A549 (cell line): ENCODE measurements around the gene FAF1.

ENCODE experiments used
- CBX2 ChIP-seq: fragments of 200-600 bp; sonication (generic); IDR thresholded peaks from 2 replicates; pipeline ENCODE4 v1.6.1; 2016; ENCODE audit warnings: low read depth, mild to moderate bottlenecking, borderline replicate concordance
- CEBPB ChIP-seq, 2 experiments: fragments of >200 bp in 1 of 2; sonication (Bioruptor Twin) in 1 of 2; formaldehyde crosslinking in 1 of 2; IDR thresholded peaks; 2 replicates each; pipeline ENCODE4 v1.6.1; 2012 to 2016
- CTCF ChIP-seq: fragments of >200 bp; sonication (Bioruptor Twin); formaldehyde crosslinking; IDR thresholded peaks from 3 replicates; pipeline ENCODE4 v1.5.1; 2016
- ELK1 ChIP-seq: fragments of 150-350 bp; IDR thresholded peaks from 2 replicates; pipeline ENCODE4 v1.6.1; 2014; ENCODE audit warnings: low read depth, mild to moderate bottlenecking, low read length
- EP300 ChIP-seq, 2 experiments: fragments of >200 bp; sonication (Bioruptor Twin); formaldehyde crosslinking; IDR thresholded peaks; 2 replicates in 1 of 2; 3 replicates in 1 of 2; pipeline ENCODE4 v1.6.1; 2016 to 2017
- HOXB5 ChIP-seq: fragments of 250-450 bp; sonication (Bioruptor Pico); IDR thresholded peaks from 2 replicates; pipeline ENCODE4 v1.5.0; 2020; ENCODE audit warnings: mild to moderate bottlenecking, moderate library complexity
- JUNB ChIP-seq: fragments of >200 bp; sonication (Bioruptor Twin); formaldehyde crosslinking; IDR thresholded peaks from 2 replicates; pipeline ENCODE4 v1.6.1; 2016
- POLR2A ChIP-seq: IDR thresholded peaks from 2 replicates; pipeline ENCODE4 v1.6.1; 2012; ENCODE audit warnings: mild to moderate bottlenecking, low read length
- RAD21 ChIP-seq, 2 experiments: fragments of >200 bp in 1 of 2; sonication (Bioruptor Twin) in 1 of 2; formaldehyde crosslinking in 1 of 2; IDR thresholded peaks in 1 of 2; conservative IDR thresholded peaks in 1 of 2; 2 replicates in 1 of 2; 3 replicates in 1 of 2; pipeline ENCODE4 v1.6.1; 2012 to 2018; ENCODE audit warnings: inconsistent platforms in 1 of 2
- RFX5 ChIP-seq: fragments of 450-650 bp; IDR thresholded peaks from 2 replicates; pipeline ENCODE4 v1.7.1; 2014; ENCODE audit warnings: antibody characterized with exemption, mild to moderate bottlenecking, moderate library complexity
- RNF2 ChIP-seq: fragments of 200-600 bp; sonication (generic); IDR thresholded peaks from 2 replicates; pipeline ENCODE4 v1.6.1; 2016; ENCODE audit warnings: low read depth, mild to moderate bottlenecking, antibody characterized with exemption, moderate library complexity, borderline replicate concordance
- USF2 ChIP-seq: fragments of 450-650 bp; IDR thresholded peaks from 2 replicates; pipeline ENCODE4 v1.6.1; 2014; ENCODE audit warnings: antibody characterized with exemption
- TF ChIP-seq, protein P1 (sequence below): fragments of 200-600 bp; sonication (generic); IDR thresholded peaks from 2 replicates; pipeline ENCODE4 v1.6.1; 2016; ENCODE audit warnings: antibody characterized with exemption, mild to moderate bottlenecking, moderate library complexity
- TF ChIP-seq, protein P2 (sequence below): IDR thresholded peaks from 2 replicates; pipeline ENCODE4 v1.6.1; 2012

- TF ChIP-seq CTCF (no peak), POLR2A (no peak), RNF2 (no peak), CEBPB (IDR thresholded peaks at IDR 0.05) (no peak), RFX5 (no peak), EP300 (IDR thresholded peaks at IDR 0.05) (no peak), CBX2 (no peak), HOXB5 (CRISPR knock-in tag) (no peak), RAD21 (conservative IDR thresholded peaks at IDR 0.05 in 1 of 2, IDR thresholded peaks at IDR 0.05 in 1 of 2) (no peak), ELK1 (no peak), JUNB (no peak), USF2 (no peak)
- TF ChIP-seq, protein P1, sequence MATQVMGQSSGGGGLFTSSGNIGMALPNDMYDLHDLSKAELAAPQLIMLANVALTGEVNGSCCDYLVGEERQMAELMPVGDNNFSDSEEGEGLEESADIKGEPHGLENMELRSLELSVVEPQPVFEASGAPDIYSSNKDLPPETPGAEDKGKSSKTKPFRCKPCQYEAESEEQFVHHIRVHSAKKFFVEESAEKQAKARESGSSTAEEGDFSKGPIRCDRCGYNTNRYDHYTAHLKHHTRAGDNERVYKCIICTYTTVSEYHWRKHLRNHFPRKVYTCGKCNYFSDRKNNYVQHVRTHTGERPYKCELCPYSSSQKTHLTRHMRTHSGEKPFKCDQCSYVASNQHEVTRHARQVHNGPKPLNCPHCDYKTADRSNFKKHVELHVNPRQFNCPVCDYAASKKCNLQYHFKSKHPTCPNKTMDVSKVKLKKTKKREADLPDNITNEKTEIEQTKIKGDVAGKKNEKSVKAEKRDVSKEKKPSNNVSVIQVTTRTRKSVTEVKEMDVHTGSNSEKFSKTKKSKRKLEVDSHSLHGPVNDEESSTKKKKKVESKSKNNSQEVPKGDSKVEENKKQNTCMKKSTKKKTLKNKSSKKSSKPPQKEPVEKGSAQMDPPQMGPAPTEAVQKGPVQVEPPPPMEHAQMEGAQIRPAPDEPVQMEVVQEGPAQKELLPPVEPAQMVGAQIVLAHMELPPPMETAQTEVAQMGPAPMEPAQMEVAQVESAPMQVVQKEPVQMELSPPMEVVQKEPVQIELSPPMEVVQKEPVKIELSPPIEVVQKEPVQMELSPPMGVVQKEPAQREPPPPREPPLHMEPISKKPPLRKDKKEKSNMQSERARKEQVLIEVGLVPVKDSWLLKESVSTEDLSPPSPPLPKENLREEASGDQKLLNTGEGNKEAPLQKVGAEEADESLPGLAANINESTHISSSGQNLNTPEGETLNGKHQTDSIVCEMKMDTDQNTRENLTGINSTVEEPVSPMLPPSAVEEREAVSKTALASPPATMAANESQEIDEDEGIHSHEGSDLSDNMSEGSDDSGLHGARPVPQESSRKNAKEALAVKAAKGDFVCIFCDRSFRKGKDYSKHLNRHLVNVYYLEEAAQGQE, result no peak
- TF ChIP-seq, protein P2, sequence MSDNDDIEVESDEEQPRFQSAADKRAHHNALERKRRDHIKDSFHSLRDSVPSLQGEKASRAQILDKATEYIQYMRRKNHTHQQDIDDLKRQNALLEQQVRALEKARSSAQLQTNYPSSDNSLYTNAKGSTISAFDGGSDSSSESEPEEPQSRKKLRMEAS, result no peak
Measured at GRCh38 chr1:50766688-50767087, 193.4 kb downstream of the FAF1 start.
